GM19468 (cell line): Measurements from ENCODE around the gene ACSS1.

Experiments used
- ATAC-seq: cut with Tn5 transposase; IDR thresholded peaks from one replicate; pipeline ENCODE4 v1.9.1; 2021; ENCODE audit warnings: mild to moderate bottlenecking, moderate library complexity, moderate number of reproducible peaks; ENCODE audit not compliant: unreplicated experiment; ENCODE audit errors: extremely low read depth

ACSS1 gene

DNA sequence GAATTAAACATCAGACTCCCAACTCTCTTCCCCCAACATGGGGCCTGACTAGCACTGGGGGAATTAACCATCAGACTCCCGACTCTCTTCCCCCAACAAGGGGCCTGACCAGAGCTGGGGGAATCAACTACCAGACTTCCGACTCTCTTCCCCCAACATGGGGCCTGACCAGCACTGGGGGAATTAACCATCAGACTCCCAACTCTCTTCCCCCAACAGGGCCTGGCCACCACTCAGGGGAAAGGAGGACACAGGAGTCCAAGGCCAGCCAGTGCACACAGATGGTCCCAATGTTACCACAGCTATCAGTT, 95.8 kb downstream of the ACSS1 start:
- ATAC-seq, result no peak

GRCh38 chr20:24961384-24962181, 96.4 kb downstream of the ACSS1 start:
- ATAC-seq, result no peak

GRCh38 chr20:24960861-24961260, 97.1 kb downstream of the ACSS1 start:
- no peak for ATAC-seq

- ATAC-seq, result no peak
Observed at GRCh38 chr20:24960302-24960801, 97.6 kb downstream of the ACSS1 start.

- ATAC-seq, result no peak
Observed at GRCh38 chr20:24959591-24960301, 98.2 kb downstream of the ACSS1 start.

- ATAC-seq, result no peak
Observed at GRCh38 chr20:24958506-24959385, 99.2 kb downstream of the ACSS1 start.

- ATAC-seq, result no peak
Observed at GRCh38 chr20:24957326-24958016, 100.5 kb downstream of the ACSS1 start.
